AG20443 (cell line): ENCODE data around the gene POU5F1.
A peak's percentile ranks its signal among the peaks of the same experiment; 100 is the strongest.
"Not testable (repeated sequence)": the region's sequence is repeated elsewhere in the genome, so short reads cannot be mapped to it uniquely, and the experiment has no call there.

Experiments used
- DNase-seq: peaks from one replicate; pipeline ENCODE4 v3.0.0; 2012; ENCODE audit warnings: low spot score, mixed read lengths

The POU5F1 gene

GRCh38 chr6:31165986-31166385 lies 4.5 kb downstream of the POU5F1 start:
- DNase-seq, result no peak

DNA sequence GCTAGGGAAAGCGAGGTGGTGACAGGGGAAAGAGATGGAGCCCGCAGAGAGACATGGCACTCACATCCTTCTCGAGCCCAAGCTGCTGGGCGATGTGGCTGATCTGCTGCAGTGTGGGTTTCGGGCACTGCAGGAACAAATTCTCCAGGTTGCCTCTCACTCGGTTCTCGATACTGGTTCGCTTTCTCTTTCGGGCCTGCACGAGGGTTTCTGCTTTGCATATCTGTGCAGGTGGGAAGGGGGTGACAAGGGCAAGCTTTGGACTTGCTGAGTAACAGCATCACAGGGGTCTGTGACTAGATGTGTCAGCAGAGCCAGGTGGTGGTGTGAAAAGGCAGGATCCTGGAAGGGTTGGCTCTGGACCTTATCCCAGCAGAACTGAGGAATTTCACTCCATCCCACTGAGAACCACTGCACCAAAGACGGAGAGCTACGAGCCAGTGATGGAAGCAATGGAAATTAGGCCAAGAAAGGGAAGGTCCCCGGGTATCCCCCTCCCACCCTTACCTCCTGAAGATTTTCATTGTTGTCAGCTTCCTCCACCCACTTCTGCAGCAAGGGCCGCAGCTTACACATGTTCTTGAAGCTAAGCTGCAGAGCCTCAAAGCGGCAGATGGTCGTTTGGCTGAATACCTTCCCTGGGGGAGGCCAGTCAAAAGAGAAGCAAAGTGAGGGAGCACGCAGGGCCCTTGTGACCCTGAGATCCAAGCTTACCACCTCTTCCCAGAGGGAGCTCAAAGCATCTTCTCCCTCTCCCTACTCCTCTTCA lies 5.2 kb downstream of the POU5F1 start:
- DNase-seq, result not testable (repeated sequence)

GRCh38 chr6:31164475-31165063 lies 5.9 kb downstream of the POU5F1 start:
- DNase-seq, result not testable (repeated sequence)

DNA sequence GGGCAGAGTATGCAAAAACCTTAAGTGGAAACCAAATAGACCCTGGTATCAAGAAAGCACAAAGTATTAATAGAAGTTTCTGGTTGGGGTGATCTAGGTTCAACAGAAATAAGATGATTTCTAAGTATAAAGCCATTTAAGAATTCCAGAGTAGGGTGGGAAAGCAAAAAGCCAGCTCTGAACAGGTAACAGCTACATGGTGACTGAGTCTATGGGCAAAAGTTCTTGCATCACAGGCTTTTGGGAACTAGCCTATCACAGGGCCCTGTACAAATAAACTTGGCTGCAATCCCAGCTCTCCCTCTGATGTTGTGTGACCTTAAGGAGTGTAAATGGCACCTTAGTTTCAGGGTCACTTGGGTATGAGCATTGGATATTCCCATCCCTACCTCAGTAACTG lies 6.6 kb downstream of the POU5F1 start:
- no peak for DNase-seq

DNA sequence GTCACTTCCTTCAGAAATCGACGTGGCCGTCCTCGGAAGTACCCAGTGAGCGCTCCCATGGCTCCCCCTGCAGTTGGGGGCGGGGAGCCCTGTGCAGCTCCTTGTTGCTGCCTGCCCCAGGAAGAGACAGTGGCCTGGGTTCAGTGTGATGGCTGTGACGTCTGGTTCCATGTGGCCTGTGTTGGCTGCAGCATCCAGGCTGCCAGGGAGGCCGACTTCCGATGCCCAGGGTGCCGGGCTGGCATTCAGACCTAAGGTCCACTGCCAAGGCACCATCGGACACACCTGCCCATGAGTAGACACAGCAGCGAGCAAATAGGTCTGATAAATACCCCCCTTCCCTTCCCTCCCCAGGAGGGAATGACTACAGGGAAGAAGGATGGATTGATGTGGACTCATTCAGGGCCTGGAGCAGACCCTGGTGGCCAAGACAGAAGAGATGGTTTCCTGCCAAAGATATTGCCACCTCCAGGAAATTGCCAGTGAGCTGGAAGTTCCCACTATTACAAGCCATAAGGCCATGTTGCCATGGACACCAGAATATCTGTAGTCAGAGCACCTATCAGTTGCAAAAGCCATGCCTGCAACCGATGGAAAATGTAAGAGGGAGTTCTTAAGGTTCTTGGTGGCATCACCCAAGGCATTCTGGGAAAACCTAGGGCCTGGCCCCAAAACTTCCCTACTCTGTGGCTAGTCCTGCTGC lies 7.9 kb downstream of the POU5F1 start:
- no peak for DNase-seq

GRCh38 chr6:31161216-31162126 lies 9.0 kb downstream of the POU5F1 start:
- DNase-seq, result no peak

DNA sequence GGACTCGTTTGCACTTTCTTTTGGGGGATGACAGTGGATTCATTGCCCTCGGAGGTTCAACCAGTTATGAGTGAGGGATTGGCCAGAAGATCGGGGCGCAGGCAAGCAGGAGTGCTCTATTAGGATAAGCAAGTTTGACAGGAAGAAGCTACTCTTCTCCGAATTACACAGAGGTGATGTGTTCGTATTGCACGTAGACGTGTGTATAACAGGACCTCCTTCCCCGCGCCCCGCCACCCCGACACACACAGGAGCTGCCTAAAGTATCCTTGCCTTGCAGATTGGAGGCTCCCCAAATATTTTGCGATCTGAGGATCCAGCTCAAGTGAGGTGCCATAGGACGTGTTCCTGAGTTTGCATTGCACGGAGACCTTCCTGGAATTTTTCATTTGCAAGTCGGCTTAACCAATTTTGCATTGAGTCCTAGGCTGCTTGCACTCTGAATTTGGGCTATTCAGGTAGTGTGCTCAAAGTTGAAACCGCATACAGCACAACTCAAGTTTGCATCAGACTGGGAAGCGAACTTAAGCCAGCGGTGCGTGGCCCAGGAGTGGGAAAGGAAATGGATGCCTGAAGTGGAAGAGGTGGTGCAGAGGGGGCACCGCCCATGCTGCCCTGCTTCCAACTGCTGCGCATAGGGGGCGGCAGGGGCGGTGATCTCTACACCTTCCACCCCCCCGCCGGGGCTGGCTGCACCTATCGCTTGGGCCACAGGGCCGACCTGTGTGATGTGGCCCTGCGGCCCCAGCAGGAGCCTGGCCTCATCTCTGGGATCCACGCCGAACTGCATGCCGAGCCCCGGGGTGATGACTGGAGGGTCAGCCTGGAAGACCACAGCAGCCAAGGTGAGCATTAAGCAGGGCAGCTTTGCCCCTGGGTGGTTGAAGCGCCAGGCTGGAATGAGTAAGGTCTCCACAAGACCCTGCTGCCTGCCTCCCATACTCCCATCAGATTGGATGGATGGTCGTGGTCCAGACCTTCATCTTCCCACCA lies 11.3 kb downstream of the POU5F1 start:
- DNase-seq, result no peak

DNA sequence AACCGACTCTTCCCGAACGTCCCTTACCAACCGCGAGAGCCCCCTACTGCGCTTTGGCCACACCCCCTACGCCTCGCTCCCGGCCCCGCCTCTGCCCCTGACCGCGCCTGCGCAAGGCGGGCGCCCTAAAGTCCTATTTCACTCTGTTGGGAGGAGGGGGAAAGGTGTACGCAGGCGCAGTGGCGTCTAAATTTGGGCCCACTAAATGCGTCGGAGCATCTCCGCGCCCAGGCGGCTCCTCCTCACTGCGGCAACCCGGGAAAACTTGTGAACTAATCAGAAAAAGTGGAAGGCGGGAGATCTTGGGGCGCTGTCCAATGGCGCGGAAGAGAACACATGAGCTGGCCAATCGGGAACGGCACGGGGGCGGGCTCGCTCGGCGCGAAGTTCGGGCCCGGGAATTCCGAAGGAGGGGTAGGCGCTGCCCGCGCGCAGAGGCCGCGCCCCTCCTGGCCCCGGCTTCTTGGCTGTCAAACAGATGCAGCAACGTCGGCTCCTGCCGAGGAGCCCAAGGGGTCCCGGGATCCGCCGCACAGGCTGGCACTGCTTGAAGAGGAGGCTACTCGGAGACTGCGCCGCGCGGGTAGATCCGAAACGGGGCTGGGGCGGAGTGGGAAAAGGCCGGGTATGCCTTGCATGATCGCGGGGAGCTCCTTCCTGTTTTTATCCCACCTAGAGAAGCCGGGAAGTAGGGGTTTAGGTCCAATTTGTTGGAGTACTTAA lies 12.2 kb downstream of the POU5F1 start, which contains the start of gene TCF19:
TSS of gene TCF19 (plus strand) at position 450 of the 723 bp plus-strand sequence. CDS start 881 bp downstream, outside the sequence.
- peak; percentile 100 for DNase-seq

GRCh38 chr6:31157513-31158139 lies 12.9 kb downstream of the POU5F1 start, which contains the start of gene CCHCR1:
CCHCR1 (minus strand) TSS chr6:31157802; CDS start chr6:31157600, 202 bp downstream.
- no peak for DNase-seq

GRCh38 chr6:31156641-31157040 lies 13.8 kb downstream of the POU5F1 start:
- no peak for DNase-seq

DNA sequence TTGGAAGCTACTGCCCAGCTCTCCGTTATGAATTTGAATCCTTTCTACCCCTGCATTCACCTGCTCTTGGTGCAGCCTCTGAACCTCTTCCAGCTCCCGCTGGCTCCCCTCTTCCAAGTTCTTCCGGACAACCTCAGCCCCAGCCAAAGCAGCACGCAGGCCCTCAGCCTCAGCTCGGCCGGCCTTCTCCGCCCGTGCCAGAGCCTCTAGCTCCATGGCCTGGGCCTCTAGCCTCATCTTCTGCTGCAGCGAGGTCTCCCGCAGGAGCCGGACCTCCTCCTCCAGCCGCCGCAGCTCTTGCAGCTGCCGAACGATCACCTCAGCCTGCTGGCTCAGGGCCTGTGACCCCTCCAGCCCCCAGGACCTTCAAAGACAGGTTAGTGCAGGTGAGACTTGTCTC lies 16.0 kb downstream of the POU5F1 start:
- DNase-seq, result no peak

DNA sequence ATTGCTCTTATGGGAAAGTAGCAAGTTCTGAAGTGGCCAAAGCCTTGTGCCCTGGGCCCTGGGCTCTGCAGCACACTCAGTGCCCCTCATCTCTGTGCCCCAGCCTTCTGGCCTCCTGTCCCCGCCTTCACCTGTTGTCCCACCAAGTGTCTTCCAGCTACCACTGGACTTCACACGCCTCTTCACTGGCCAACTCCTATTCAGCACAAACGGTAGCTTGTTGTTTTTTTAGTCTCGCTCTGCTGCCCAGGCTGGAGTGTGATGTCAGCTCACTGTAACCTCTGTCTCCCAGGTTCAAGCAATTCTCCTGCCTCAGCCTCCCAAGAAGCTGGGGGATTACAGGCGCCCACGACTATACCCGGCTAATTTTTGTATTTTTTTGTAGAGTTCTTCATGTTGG lies 17.7 kb downstream of the POU5F1 start:
- DNase-seq, result no peak

GRCh38 chr6:31149827-31150447 lies 20.5 kb downstream of the POU5F1 start:
- no peak for DNase-seq

GRCh38 chr6:31145386-31145785 lies 25.1 kb downstream of the POU5F1 start:
- DNase-seq, result no peak

DNA sequence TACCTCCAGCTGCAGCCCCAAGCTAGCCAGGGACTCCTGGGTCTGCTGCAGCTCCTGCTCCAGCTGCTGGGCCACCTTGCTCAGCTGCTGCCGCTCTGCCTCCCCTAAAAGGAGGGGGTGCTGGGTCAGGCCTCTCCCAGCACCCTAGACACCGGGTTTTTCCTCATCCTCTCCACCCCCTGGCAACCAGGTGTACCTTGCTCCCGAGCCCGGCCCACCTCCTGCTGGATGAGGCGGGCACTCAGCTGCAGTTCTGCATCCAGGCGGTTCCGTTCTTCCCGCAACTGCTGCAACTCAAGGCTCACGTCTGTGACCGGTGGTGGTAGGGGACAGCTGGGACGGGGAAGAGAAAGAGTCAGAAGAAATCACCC lies 25.5 kb downstream of the POU5F1 start:
- DNase-seq, result no peak

DNA sequence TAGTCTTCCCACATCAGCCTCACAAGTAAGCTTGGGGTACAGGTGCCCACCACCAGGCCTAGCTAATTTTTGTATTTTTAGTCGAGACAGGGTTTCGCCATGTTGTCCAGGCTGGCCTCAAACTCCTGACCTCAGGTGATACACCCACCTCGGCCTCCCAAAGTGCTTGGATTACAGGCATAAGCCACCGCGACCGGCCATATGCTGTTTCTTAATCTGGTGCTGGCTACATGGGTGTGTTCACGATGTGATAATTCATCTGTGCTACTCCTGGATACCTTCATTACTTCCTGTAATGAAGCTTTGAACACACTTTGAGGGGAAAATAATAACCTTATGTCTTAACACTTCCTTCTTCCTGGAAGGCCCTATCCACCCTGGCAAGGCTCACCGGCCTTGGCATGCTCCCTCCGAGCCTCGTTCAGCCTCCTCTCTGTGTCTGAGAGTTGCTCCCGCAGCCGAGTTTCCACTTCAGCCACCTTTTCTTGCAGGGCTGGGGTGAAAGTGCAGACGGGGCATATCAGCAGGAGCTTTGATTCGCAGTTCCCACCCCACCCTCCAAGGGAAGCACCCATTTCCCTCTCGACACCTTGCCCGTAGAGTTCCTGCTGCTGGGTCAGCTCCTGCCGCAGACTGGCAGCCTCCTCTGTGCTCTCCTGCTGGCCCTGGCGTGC lies 26.0 kb downstream of the POU5F1 start:
- DNase-seq, result no peak

GRCh38 chr6:31143148-31143547 lies 27.3 kb downstream of the POU5F1 start:
- peak; percentile 79 for DNase-seq

DNA sequence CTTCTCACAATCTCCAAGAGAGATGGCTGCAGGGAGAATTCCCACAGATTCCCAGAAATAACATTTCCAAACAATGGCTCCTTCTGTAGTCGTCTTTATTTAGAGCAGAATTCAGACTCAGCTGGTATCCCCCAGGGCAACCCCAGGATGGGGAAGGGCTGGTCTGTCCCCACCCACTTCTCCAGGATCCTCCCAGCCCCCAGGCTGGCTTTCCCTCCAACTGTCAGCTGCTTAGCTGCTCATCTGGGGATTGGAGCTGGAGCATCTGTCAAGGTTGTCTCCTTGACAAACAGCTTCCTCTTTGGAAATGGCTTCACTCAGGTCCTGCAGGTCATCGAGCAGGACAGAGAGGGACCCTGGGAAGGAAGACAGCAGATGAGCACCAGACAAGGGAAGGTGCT lies 28.1 kb downstream of the POU5F1 start:
- no peak for DNase-seq
